ENCODE results near the gene HDAC3.

DNA sequence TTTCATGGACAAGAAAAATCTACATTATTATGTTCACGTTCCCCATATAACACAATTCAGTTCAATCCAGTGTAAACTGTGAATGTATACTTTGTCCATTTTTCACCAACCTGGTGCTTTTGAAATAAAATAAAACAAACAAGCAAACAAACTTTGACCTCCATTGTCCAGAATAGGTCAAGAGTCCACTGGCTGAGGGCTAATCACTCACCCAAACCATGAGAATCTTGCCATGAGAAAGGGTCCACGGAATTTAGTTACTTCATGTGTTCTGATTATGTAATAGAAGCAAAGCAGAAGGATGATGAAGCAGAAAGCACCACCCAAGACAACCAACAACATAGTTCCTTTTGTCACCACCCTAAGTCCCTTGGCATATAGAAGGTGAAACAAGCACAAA, 46.5 kb downstream of the HDAC3 start:
- TF ChIP-seq, protein P1, sequence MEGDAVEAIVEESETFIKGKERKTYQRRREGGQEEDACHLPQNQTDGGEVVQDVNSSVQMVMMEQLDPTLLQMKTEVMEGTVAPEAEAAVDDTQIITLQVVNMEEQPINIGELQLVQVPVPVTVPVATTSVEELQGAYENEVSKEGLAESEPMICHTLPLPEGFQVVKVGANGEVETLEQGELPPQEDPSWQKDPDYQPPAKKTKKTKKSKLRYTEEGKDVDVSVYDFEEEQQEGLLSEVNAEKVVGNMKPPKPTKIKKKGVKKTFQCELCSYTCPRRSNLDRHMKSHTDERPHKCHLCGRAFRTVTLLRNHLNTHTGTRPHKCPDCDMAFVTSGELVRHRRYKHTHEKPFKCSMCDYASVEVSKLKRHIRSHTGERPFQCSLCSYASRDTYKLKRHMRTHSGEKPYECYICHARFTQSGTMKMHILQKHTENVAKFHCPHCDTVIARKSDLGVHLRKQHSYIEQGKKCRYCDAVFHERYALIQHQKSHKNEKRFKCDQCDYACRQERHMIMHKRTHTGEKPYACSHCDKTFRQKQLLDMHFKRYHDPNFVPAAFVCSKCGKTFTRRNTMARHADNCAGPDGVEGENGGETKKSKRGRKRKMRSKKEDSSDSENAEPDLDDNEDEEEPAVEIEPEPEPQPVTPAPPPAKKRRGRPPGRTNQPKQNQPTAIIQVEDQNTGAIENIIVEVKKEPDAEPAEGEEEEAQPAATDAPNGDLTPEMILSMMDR (IDR thresholded peaks at IDR 0.05), result no peak
- TF ChIP-seq POLR2A (IDR thresholded peaks at IDR 0.05), result no peak
